Measurements from ENCODE around the gene STAT5B. TPM values are rescaled to one million over a fixed set of nuclear protein-coding genes. Genes with fewer than 3 reads are reported as not detected.
"Not testable (repeated sequence)": the region's sequence is repeated elsewhere in the genome, so short reads cannot be mapped to it uniquely, and the experiment has no call there.

STAT5B gene
- total RNA-seq, 1 donor from 2014 or later = 156 TPM

DNA sequence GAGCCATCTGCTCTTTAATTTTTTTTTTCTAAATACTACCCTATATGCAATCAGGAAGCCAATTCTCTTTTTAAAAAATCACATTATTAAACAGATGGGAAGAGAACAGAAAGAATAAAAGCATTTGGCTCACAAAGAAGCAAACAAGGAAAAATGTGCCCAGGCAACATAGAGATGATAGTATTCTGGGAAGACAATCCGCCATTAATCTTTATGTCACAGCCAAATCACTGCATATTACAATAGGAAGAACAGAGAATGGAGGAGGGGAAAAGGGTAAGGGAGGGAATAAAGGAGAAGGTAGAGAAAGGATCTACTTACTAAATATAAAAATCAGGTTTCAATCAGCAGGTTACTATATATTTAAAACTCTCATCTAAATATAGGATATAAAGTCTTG is 34.3 kb downstream of the STAT5B start:
- intact Hi-C loops (cut with micrococcal nuclease) = no loop called here

DNA sequence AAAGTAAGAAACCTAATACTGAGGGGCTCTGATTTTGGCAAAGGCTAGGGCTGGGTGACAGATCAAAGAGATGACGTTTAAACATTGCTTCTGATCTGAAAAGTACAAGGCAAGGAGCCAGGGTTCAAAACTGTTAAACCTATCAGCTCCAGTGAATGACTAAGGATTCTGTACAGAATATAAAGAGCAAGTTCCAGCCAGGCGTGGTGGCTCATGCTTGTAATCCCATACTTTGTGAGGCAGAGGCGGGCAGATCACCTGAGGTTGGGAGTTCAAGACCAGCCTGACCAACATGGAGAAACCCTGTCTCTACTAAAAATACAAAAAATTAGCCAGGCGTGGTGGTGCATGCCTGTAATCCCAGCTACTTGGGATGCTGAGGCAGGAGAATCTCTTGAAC is 35.3 kb downstream of the STAT5B start:
- intact Hi-C loops (cut with micrococcal nuclease) = not testable (repeated sequence)

DNA sequence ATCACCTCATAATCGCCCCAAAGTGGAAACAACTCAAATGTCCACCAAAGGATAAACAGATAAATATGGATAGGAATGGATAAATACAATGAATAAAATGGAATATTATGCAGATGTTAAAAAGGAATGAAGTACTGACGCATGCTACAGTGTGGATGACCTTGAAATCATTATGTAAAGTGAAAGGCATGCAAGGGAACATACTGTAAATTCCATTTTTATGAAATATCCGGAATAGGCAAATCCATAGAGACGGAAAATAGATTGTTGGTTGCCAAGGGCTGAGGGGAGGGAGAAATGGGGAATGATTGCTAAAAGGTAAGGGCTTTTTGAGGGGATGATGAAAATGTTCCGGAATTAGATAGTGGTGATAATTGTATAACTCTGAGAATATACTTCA is 36.0 kb downstream of the STAT5B start:
- intact Hi-C loops (cut with micrococcal nuclease) = no loop called here

DNA sequence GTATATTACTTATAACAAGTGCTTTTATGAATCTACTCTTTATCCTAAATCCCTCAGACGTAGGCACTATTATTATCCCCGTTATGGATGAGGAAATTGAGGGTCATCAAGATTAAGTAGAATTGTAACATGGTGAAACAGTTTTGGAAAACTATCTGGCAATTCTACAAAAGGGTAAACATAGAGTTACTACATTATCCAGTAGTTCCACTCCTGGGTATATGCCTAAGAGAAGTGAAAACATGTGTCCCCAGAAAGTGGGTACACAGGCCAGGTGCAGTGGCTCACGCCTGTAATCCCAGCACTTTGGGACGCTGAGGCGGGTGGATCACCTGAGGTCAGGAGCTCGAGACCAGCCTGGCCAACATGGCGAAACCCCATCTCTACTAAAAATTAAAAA is 36.6 kb downstream of the STAT5B start:
- intact Hi-C loops (cut with micrococcal nuclease) = not testable (repeated sequence)

DNA sequence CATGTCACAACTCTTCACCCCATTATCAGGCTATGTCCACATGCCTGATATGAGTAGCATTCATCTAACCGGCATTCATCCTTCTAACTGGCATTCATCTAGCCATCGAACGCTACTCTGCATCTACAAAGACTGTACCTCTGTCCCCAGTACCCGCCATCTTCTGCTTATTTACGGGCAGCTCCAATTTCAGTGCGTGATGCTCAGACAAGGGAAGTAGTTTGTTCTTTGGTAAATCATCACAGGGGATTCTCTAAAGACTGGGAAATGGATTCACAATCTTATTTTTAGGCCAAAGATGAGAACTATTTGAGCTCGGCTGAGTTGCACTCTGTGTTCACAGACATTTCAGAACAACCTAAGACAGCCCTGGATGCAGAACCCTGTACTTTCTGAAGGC is 39.4 kb downstream of the STAT5B start:
- intact Hi-C loops (cut with micrococcal nuclease) = no loop called here

DNA sequence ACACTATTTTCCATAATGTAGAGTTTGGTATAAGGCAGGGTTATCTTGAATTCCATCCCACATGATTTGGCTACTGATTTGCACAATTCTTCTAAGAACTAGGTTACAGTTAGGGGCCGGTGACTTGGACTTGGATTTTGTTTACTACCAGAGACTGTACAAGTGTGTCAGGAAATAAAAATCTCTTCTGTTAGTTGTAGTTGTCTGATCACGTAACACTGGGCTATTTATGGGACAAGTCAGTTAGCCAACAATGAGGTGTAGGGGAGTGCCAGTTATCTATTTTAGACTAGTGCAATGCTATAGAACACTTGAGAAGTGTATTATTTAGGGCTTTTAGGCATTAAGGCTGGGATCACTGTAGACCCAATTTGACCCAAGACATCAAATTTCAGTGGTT is 42.2 kb downstream of the STAT5B start:
- intact Hi-C loops (cut with micrococcal nuclease) = no loop called here

DNA sequence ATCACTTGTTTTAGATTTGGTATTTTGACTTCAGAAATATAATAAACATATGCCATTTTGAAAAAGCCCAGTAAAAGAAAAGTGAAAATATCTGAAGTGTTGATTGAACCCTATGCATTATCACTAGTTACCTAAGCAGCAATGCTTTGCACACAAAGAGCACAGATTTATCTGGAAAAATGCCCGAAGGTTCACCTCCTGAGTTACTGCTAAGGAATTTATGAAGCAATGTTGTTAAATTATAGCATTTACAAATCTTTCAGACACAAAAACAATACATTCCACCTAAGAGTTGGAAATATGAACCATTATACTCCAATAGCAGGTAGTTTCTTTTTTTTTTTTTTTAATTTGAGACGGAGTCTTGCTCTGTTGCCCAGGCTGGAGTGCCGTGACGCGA is 43.0 kb downstream of the STAT5B start:
- intact Hi-C loops (cut with micrococcal nuclease) = no loop called here

DNA sequence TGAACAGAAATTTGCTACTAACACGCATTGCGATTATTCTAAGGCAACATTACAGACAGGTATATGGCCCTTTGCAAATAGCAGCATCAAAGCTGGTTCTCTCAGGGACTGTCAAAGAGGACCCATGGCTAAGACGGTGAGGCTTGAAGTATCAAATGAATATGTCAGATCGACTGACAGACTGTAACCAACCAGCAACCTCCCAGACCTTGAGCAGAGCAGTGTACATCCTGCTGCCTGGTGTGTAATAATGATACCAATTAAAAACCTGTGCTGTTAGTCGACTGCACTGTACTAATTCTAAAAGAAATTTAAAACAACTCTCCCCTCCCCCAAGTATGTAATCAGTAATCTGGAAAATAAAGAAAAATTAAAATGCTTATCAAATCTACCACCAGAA is 46.0 kb downstream of the STAT5B start:
- intact Hi-C loops (cut with micrococcal nuclease) = no loop called here

DNA sequence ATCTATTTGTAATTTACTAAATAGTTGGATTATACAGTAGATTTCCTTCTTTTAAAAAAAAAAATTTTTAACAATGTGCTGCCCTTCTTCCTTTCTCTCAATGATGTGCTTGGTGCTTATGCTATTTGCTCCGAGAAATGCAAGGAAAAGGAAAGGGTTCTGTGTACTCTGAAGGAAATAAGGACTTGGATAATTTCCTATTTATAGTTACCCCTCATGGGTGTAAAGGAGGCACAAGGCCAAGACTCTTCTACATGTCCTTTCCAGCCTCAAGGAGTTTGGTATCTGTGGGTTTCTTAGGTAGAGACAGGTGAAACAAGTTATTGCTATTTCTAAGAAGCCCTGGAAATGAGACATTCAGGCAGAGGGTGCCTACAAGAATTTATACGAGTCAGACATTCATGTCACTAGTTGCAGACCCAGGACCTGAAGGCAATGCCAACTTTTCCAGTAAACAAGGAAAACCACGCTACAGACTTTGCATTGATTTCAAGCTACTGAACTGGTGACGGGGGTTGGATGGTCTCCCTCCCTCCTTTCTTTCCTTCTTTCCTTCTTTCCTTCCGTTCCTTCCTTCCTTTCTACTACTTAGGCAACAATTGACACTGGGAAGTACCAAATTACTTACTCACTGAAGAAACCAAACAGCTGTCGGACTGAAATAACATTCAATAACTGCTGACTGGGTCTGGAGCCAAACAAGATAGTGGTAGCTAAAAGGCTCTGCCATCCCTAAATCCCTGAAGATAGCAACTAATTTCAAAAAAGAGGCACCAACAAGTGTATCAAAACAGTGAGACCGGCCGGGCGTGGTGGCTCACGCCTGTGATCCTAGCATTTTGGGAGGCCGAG is 48.1 kb downstream of the STAT5B start:
- intact Hi-C loops (cut with micrococcal nuclease) = no loop called here

DNA sequence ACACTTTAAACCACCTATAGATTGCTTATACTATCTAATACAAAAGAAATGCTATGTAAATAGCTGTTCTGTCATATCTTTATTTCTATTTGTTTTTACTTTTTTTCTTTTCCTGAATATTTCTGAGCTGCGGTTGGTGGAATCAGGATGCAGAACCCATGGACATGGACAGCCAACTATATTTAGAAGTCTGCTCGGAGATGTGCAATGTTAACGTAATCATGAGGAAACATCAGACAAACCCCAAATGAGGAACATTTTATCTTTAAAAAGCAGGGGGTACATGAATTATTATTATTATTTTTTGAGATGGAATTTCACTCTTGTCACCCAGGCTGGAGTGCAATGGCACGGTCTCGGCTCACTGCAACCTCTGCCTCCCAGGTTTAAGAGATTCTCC is 50.5 kb downstream of the STAT5B start:
- intact Hi-C loops (cut with micrococcal nuclease) = no loop called here

DNA sequence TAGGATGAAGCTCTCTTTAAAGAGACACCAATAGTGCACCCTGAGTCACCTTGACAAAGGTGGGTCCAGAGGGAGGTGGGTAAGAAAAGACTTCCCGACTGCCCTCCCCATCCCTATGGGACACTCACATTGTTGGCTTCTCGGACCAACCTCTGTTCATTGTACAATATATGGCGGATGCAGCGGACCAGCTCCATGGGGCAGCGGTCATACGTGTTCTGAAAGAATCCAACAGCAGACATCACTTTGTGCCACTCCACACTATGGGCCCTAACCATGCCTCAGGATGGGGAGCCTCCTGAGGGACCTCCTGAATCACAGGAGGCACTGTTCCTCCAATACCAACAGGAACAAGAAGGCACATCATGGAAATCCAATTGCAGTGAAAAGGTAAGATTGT is 51.5 kb downstream of the STAT5B start:
- intact Hi-C loops (cut with micrococcal nuclease) = no loop called here

DNA sequence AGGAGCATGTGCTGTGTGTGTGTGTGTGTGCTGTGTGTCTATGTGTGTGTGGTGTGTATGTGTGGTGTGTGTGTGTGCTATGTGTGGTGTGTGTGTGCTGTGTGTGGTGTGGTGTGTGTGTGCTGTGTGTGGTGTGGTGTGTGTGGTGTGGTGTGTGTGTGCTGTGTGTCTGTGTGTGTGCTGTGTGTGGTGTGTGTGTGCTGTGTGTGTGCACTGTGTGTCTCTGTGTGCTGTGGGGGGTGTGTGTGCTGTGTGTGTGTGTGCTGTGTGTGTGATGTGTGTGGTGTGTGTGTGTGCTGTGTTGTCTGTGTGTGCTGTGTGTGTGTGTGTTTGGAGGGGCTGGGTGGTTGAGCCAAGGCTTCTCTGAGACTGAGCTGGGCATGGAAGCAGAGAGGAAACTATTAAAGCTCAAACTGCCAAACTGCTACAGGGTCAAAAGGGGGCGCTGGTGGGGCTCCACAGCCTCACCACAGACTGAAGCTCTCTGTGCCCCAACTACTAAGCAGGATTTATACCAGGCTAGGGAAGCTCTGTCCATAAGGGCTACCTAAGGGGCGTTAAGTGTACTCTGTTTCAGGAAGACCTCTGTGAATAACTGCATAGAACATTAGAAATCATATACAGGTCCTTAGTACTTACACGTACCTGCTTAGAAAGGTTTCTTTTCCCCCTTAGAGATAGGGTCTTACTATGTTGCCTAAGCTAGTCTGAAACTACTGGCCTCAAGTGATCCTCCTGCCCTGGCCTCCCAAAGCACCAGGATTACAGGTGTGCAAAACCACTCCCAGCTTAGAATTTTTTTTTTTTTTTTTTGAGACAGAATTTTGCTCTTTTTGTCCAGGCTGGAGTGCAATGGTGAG is 54.1 kb downstream of the STAT5B start:
- intact Hi-C loops (cut with micrococcal nuclease) = loop anchor here (1.0 to 2.0 kb wide), 7 partner anchors 26 to 295 kb away; partner anchors contain the start of gene STAT5A

DNA sequence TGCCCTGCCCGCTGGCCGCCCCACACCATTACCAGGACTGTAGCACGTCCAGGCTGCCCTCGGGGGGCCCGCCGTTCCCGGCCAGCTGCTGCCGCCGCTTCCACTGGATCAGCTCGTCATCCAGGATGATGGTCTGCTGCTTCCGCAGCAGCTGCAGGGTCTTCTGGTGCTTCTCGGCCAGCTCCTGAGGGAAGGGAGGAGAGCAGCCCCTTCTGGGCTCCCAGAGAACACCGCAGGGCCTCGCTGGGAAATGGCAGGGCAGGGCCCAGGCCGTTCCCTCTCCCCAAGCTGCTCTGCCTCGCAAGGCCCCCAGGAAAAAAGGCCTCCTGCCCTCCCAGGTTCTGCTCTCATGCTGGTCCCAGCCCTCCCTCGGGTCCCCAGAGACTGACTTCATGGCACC is 56.9 kb downstream of the STAT5B start:
- intact Hi-C loops (cut with micrococcal nuclease) = not testable (repeated sequence)

DNA sequence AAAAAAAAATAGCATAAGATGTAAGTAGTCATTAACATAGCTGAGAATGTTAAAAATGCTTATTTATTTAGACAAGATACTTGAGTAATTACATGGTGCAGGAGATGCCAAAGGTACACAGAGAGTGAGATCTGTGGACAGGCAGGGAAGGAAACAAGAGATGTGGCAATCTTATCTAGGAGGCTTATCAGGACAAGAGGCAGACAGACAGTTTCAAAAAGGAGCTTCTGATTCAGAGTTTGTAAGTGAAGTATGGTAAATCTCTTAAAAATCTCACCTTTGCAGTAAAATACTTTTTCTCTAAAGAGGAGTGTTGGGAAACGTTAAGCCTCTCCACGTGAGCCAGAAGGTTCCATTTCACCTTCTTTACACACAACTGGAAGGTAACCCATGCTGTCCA is 62.0 kb downstream of the STAT5B start:
- intact Hi-C loops (cut with micrococcal nuclease) = no loop called here

DNA sequence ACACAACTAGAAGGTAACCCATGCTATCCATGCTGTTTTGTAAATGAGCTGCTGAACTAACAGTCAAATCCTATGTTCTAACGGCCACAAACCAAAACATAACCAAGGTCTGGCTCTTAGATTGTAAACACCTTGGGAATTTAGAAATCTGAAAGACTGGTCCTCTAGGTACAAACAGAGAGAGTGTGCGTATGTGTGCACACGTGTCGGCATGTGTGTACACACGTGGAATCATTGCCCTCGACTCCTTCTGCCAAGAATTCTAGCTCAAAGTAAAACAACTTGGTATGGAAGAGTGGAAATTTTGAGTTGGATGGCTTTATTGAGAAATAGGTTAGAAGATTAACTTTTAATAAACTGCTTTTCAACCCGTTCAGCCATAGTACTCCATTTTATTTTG is 63.8 kb downstream of the STAT5B start:
- intact Hi-C loops (cut with micrococcal nuclease) = no loop called here

DNA sequence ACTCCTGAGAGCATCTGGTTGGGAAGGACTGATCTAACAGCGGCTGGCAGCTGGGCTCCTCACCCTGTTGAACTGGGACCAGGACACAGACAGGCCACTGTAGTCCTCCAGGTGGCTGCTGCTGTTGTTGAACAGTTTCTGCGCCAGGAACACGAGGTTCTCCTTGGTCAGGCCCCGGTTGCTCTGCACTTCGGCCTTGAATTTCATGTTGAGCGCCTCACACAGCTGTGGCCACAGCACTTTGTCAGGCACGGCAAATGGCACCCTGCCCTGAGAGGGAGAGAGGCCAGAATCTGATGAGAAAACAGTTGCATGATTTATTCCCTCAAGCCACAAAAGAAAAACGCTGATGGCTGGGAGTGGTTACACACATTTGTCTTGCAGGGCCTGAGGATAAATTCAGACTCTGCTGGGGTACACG is 64.3 kb downstream of the STAT5B start:
- intact Hi-C loops (cut with micrococcal nuclease) = not testable (repeated sequence)

DNA sequence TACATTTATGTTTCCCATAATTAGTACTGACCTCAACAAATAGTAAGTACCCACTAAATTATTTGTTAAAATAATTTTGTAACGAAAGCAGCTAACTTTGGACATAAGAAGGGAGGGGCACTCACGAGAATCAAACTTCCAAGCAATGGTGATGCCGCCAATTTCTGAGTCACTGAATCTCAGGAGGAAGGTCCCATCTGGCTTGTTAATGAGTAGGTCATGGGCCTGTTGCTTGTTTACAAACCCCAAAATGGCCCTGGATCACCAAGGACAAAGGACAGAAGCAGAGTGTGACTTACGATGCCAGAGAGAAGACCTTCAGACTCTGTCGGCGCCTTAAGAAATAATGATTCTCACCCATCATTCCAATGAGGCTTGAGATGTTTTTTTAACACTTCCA is 66.1 kb downstream of the STAT5B start:
- intact Hi-C loops (cut with micrococcal nuclease) = no loop called here

DNA sequence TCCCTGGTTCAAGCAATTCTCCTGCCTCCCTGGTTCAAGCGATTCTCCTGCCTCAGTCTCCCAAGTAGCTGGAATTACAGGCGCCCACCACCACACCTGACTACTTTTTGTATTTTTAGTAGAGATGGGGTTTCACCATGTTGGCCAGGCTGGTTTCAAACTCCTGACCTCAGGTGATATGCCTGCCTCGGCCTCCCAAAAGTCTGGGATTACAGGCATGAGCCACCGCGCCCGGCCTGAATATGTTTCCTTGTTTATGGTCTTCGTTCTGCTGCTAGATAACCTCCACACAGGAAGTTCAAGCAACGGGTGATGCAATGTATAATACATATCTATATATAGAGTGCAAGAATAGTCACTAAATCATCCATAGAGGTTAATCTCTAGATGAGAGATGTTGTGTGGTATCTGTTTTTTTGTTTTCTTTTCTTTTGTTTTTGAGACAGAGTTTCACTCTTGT is 70.0 kb downstream of the STAT5B start:
- intact Hi-C loops (cut with micrococcal nuclease) = not testable (repeated sequence)

DNA sequence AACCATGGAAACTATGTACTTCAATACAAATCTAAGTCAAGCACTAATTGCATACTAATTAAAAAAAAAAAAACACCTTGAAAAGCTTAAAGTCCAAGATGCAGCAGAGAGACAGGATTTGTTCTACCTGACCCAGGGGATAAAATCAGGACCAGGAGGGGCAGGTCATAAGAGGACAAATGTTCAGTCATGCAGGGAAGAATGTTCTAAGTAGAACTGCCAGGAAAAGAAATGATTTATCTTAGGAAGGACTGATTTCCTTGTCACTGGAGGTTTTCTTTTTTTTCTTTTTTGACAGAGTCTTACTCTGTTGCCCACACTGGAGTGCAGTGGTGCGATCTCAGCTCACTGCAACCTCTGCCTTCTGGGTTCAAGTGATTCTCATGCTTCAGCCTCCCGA is 72.8 kb downstream of the STAT5B start:
- intact Hi-C loops (cut with micrococcal nuclease) = no loop called here

DNA sequence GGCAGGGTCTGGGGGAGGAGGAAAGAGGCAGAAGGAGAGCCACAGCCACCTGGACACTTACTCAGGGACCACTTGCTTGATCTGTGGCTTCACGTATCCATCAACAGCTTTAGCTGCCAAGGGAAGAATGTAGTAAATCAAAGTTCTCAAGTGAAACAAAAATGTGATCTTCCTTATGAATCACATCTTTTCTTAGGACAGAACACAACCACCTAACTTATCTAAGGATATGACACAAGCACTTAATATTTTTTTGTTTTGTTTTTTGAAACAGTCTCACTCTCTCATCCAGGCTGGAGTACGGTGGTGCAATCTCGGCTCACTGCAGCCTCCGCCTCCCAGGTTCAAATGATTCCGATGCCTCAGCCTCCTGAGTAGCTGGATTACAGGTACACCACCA is 73.5 kb downstream of the STAT5B start:
- intact Hi-C loops (cut with micrococcal nuclease) = no loop called here

DNA sequence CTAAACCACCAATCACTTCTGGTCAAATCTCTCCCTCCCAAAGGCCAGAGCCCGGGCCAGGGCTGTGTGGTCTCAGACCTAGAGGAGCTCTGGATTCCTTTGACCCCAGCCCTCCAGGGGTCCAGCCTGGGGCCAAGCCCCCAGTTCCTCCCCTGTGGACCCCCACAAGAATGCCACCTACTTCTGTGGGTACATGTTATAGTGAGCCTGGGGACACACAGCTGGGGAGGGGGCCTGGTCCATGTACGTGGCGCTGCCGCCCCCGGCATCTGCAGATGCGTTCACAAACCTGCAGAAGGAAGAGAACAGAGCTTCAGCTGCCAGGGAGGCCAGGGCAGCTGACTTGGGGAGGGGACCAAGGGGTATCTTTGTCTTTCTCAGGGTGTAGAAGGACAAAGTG is 74.0 kb downstream of the STAT5B start:
- intact Hi-C loops (cut with micrococcal nuclease) = no loop called here

DNA sequence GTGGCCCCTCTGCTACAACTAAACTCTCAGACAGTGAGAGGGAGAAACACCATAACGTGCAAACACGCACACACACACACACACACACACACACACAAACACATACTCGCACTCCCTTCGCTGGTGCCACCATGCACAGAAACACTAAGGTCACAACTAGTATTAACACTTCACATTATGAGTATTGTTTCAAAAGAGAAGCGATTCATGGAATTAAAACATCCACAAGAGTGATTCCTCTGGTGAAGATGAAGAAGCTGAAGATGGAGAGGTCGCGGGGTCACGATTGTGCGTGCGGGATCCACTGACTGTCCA is 74.8 kb downstream of the STAT5B start:
- intact Hi-C loops (cut with micrococcal nuclease) = no loop called here

Measured in T-helper 1 cell treated with Interleukin-12 subunit alpha and Interleukin-12 subunit beta and Interleukin-4 antibody, amounts not matched to agents 30 ng/mL and 1 ng/mL, for 36 hours (primary cell).